GM12892 (cell line): ENCODE data around the gene SLC2A2.

Source experiments
- POLR2AphosphoS5 ChIP-seq: IDR thresholded peaks from 2 replicates; pipeline ENCODE4 v1.6.1; 2011; ENCODE audit warnings: low read depth, low read length, control low read depth
- TAF1 ChIP-seq: IDR thresholded peaks from 2 replicates; pipeline ENCODE4 v1.6.1; 2011; ENCODE audit warnings: low read depth, mild to moderate bottlenecking, control low read depth, low read length, borderline replicate concordance

GRCh38 chr3:171066206-171066605 lies 39.7 kb upstream of the SLC2A2 start:
- no peak for TF ChIP-seq POLR2AphosphoS5
- TF ChIP-seq TAF1 = no peak
